C4-2B (cell line): ENCODE results near the gene MOSPD3.
A peak's percentile ranks its signal among the peaks of the same experiment; 100 is the strongest.

ENCODE experiments used
- H3K27ac ChIP-seq: fragments of 450-650 bp; 2 replicates; pipeline ENCODE4 v1.5.1; 2017
- ZFX ChIP-seq: fragments of 450-650 bp; IDR thresholded peaks from 2 replicates; pipeline ENCODE4 v1.6.1; 2017
- TF ChIP-seq, protein P1 (sequence below): fragments of 450-650 bp; conservative IDR thresholded peaks from 2 replicates; pipeline ENCODE4 v1.5.1; 2017; ENCODE audit warnings: mild to moderate bottlenecking

Gene MOSPD3

DNA sequence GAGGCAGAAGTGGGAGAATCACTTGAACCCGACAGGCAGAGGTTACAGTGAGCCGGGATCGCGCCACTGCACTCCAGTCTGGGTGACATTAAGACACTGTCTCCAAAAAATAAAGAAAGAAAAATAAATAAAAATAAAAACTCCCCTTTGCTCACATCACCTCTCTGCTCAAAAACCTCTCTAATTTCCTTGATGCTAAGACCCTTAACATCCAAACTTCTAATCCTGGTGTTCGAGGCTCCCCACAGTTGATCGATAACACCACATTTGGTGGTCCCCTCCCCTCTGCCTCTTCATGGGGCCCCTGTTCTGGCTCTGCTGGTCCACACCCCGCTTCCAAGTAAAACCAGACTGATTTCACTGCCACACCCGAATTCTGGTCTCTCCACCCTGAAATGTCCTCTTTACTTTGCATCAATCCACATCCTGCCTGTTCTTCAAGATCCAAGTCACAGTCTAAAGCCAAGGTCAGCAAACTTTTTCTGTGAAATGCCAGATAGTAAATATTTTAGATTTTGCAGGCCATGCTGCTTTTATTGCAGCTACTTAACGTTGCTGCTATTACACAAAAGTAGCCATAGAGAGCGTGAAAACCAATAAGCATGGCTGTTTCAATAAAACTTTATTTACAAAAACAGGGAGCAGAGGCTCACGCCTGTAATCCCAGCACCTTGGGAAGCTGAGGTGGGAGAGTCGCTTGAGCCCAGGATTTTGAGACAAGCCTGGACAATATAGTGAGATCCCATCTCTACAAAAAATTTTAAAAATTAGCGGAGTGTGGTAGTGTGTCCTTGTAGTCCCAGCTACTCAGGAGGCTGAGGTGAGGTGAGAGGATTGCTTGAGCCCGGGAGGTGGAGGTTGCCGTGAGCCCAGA lies 11.8 kb downstream of the MOSPD3 start:
- H3K27ac ChIP-seq, result no peak overlapping the region
- TF ChIP-seq, protein P1, sequence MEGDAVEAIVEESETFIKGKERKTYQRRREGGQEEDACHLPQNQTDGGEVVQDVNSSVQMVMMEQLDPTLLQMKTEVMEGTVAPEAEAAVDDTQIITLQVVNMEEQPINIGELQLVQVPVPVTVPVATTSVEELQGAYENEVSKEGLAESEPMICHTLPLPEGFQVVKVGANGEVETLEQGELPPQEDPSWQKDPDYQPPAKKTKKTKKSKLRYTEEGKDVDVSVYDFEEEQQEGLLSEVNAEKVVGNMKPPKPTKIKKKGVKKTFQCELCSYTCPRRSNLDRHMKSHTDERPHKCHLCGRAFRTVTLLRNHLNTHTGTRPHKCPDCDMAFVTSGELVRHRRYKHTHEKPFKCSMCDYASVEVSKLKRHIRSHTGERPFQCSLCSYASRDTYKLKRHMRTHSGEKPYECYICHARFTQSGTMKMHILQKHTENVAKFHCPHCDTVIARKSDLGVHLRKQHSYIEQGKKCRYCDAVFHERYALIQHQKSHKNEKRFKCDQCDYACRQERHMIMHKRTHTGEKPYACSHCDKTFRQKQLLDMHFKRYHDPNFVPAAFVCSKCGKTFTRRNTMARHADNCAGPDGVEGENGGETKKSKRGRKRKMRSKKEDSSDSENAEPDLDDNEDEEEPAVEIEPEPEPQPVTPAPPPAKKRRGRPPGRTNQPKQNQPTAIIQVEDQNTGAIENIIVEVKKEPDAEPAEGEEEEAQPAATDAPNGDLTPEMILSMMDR, result no peak
- no peak for TF ChIP-seq ZFX

DNA sequence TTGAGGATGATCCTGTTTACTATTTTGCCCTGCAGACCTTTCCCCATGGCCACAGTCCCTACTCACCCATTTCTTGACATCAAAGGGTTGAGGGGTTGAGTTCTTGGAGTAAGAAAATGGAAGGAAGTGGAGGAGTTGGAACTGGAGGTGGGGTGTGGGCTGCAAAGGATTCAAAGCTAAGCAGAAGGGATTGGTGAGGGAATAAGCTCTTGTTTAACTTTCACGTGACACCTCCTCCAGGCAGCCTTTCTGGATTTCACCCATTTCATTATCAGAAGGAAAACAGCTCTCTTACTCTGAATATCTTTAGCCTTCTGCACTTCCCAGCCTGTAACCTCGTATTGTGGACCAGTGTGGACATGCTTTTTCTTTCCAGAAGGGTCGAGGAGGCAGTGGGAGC lies 13.7 kb downstream of the MOSPD3 start:
- TF ChIP-seq ZFX, result no peak
- TF ChIP-seq, protein P1, result no peak
- no peak overlapping the region for H3K27ac ChIP-seq

DNA sequence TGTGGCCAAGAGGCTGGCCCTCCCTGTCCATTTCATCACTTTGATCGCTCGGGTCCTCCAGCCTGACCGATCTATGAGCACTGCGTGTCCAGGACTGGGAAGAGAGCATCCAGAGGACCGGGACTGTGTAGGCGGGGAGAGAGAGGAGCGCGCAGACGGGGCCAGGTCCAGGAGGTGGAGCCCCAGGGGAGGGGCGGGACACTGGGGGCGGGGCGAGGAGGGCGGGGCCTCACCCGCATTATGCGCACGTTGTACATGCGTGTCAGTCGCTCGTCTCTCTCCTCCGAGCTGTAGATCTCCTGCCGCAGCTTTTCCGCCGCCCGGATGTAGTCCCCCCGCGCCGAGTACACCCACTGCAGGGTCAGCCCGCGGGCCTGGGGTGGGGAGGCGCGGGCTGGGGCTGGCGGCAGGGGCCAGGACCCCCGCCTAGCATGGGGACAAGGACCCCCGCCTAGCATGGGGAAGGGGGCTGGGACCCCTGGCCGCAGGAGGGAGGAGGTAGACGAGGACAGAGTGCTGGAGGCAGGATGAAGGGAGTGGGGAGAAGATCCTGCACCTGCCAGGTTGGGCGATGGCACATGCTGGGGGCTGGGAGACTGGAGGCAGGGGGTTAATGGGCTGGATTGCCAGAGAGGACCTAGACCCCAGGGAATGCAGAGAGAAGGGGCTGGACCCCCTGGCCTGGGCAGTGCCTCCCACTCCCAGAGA lies 14.3 kb downstream of the MOSPD3 start:
- no peak for TF ChIP-seq ZFX
- TF ChIP-seq, protein P1, result no peak

DNA sequence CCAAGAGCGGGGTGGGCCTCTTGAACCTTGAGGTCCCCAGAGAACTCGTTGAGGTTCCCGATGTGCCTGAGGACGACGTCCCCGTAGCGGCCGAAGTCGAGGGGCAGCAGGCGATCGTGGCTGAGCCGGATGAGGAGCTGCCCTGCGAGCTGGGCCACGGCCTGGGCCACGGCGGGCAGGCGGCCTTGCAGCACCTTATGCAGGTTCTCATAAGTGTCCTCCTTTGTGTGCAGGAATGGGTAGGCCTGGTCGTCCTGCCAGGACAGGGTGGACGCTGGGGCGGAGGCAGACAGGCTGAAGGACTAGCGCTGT lies 14.9 kb downstream of the MOSPD3 start:
- TF ChIP-seq, protein P1, result no peak
- TF ChIP-seq ZFX, result no peak
- H3K27ac ChIP-seq, result peak overlapping the region; percentile 91

More for the DNA sequence above, 14.3 kb downstream of the MOSPD3 start:
- H3K27ac ChIP-seq, result peak overlapping the region; percentile 91

DNA sequence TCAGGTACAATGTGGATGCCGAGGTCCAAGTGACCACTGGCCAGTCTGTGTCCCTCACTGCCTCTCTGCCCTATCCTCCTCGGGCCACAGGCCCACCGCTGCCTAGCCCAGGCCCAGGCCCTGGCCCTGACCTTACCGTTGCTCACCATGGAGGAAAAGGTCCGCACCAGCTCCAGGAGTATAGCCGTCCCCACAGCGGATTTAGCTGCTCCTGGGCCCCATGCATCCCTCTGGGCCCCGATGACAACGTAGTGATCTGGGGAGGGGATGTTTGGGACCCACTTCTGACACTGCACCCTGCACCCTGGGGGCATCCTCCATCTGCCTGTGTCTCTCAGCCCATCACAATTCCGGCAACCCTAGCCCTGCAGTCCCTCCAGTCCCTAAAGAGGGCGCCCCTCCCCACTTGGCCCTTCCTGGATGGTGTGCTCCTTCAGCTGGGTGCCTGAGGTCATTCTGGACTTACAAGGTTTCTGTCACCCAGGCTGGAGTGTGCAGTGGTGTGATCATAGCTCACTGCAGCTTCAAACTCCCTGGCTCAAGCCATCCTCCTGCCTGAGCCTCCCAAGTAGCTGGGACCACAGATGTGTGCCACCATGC lies 16.9 kb downstream of the MOSPD3 start:
- TF ChIP-seq, protein P1, result no peak; the same call in 1 of the 2 replicates
- no peak for TF ChIP-seq ZFX
- no peak overlapping the region for H3K27ac ChIP-seq

DNA sequence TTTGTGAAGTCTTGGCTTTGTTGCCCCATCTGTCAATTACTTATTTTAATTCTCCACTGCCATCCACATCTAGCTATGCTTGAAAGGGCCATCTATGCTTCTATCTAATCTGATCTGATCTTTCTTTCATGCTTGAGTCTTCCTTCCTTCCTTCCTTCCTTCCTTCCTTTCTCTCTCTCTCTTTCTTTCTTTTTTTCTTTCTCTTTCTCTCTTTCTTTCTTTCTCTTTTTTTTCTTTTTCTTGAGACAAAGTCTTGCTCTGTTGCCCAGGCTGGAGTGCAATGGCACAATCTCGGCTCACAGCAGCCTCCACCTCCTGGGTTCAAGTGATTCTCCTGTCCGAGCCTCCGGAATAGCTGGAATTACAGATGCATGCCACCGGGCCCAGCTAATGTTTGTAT lies 17.7 kb downstream of the MOSPD3 start:
- TF ChIP-seq, protein P1, result no peak
- no peak for TF ChIP-seq ZFX
- no peak overlapping the region for H3K27ac ChIP-seq
